K562 (cell line): ENCODE measurements around the gene NAA40. TPM values are rescaled to one million over a fixed set of nuclear protein-coding genes. Genes with fewer than 3 reads are reported as not detected.

ENCODE experiments used
- CEBPG ChIP-seq, 3 experiments: fragments of 200-800 bp in 1 of 3; sonication (Bioruptor generic) in 1 of 3; sonication (generic) in 1 of 3; formaldehyde crosslinking in 1 of 3; IDR thresholded peaks in 2 of 3; conservative IDR thresholded peaks in 1 of 3; 2 replicates each; pipeline versions ENCODE4 v1.6.1 to v1.8.0; 2016 to 2022; ENCODE audit warnings: missing compliant biosample characterization in 2 of 3, missing genetic modification characterization in 2 of 3, mild to moderate bottlenecking in 1 of 3, missing genetic modification reagents in 1 of 3
- CUX1 ChIP-seq: fragments of 200-800 bp; sonication (Bioruptor generic); IDR thresholded peaks from 2 replicates; pipeline ENCODE4 v1.6.1; 2016; ENCODE audit warnings: missing genetic modification characterization, missing compliant biosample characterization
- DMBX1 ChIP-seq: fragments of 250-450 bp; sonication (Bioruptor Pico); IDR thresholded peaks from 2 replicates; pipeline ENCODE4 v1.8.0; 2022; ENCODE audit warnings: inconsistent platforms, mild to moderate bottlenecking, moderate library complexity, borderline replicate concordance
- HDGF ChIP-seq: fragments of 450-650 bp; IDR thresholded peaks from 2 replicates; pipeline ENCODE4 v1.6.1; 2016
- MAZ ChIP-seq, 2 experiments: fragments of 450-650 bp in 1 of 2; sonication (generic) in 1 of 2; formaldehyde crosslinking; IDR thresholded peaks in 1 of 2; conservative IDR thresholded peaks in 1 of 2; 2 replicates each; pipeline versions ENCODE4 v1.4.0 to v1.5.0; 2020; ENCODE audit warnings: mild to moderate bottlenecking in 1 of 2, missing genetic modification reagents in 1 of 2
- MTA3 ChIP-seq: fragments of 450-650 bp; formaldehyde crosslinking; IDR thresholded peaks from 2 replicates; pipeline ENCODE4 v1.6.1; 2017; ENCODE audit warnings: mild to moderate bottlenecking, borderline replicate concordance
- PCBP2 ChIP-seq: fragments of 200-400 bp; formaldehyde crosslinking; IDR thresholded peaks from 2 replicates; pipeline ENCODE4 v1.6.1; 2018; ENCODE audit warnings: low read length, low read depth, mild to moderate bottlenecking, moderate library complexity; ENCODE audit not compliant: poor library complexity, severe bottlenecking
- RCOR1 ChIP-seq, 2 experiments: IDR thresholded peaks; 2 replicates each; pipeline ENCODE4 v1.6.1; 2012; ENCODE audit warnings: low read depth in 2 of 2, low read length in 2 of 2, borderline replicate concordance in 1 of 2, improper control_type of control experiment in 1 of 2
- TFAP4 ChIP-seq: sonication (generic); formaldehyde crosslinking; IDR thresholded peaks from 2 replicates; pipeline ENCODE4 v1.8.0; 2022; ENCODE audit warnings: missing genetic modification reagents, mild to moderate bottlenecking, moderate library complexity, borderline replicate concordance
- ZBTB33 ChIP-seq: sonication (generic); formaldehyde crosslinking; IDR thresholded peaks from 2 replicates; pipeline ENCODE4 v1.8.1; 2023; ENCODE audit warnings: mild to moderate bottlenecking, missing genetic modification reagents
- ZNF444 ChIP-seq: fragments of 250-450 bp; sonication (Bioruptor Pico); IDR thresholded peaks from 2 replicates; pipeline ENCODE4 v1.4.0; 2020; ENCODE audit warnings: mild to moderate bottlenecking, moderate library complexity
- polyA plus RNA-seq, 8 experiments: library from polyadenylated mRNA; depleted of rRNA in 4 of 8; stranded (reverse) in 5 of 8; unstranded in 3 of 8; fragments of >200 nt; fragmentation: Nextera tagmentation in 2 of 8; fragmentation: Illumina TruSeq in 1 of 8; extraction: Ambion mirVana in 2 of 8; extraction: Trizol in 1 of 8; gene quantifications; 2 replicates each; pipeline versions ENCODE4 v1.2.1 to v1.2.3, GENCODE V29; 2011 to 2014; ENCODE audit warnings: inconsistent platforms in 1 of 8, missing spikeins in 1 of 8
- total RNA-seq, 7 experiments: library from RNA; depleted of rRNA in 6 of 7; stranded (reverse); fragments of >200 nt in 6 of 7; fragmentation: Illumina TruSeq in 2 of 7; extraction: Trizol in 2 of 7; gene quantifications; 2 replicates each; pipeline versions ENCODE4 v1.2.1 to v1.2.3, GENCODE V29; 2011 to 2021; ENCODE audit warnings: low replicate concordance in 1 of 7
- TF ChIP-seq, protein P1 (sequence below): sonication (generic); formaldehyde crosslinking; IDR thresholded peaks from 2 replicates; pipeline ENCODE4 v1.9.0; 2022; ENCODE audit warnings: mild to moderate bottlenecking, missing genetic modification reagents

Gene NAA40
- total and polyA plus RNA-seq, 9 of the 15 experiments (the other 6 are each of a cell fraction or from before 2014, with no cell fraction given): 6.2 to 39.0 (median 23.1) TPM

DNA sequence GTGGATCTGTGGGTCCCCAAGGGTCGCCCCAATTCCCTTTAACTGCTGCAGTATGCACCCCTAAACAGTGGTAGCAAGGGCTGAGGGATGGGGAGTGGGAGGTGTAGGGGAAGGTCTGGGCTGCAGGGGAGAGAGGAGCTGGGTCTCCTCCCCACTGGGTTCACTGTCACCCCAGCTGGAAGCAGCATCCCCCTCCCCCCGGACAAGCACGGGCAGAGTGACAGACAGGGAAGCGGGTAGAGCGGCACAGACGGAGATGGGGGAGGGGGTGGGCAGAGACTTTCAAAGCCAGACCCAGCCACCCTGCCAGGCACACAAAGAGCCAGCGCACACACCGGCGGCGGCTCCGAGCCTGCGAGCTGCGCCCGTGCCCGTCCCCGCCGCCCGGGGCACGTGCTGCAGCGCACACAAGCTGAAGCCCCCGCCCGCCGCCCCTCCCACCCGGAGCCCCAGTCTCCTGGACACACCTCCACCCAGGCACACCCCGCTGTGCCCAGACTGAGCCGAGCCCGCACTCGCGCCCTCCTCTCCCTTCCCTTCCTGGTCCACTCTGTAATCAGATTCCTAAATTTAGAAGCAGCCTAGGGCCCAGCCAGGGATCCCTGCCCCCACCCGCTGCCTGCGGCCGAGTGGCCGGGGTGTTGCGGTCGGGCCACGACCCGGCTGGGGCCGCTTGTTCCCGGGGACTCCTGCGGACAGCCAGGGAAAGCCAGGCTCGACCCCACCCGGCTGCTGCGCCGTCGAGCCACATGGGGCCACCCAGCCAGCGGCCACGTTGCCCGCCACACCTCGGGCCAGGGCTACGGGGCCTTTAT lies 20.9 kb upstream of the NAA40 start (continued):
- TF ChIP-seq ZBTB33 (CRISPR knock-in tag) (no peak), DMBX1 (no peak), PCBP2 (no peak), TFAP4 (peak; percentile 46; the same call in 1 of the 2 replicates), CUX1 (CRISPR knock-in tag) (no peak), HDGF (no peak), MAZ (CRISPR knock-in tag; conservative IDR thresholded peaks at IDR 0.05 in 1 of 2, IDR thresholded peaks at IDR 0.05 in 1 of 2) (peak; percentile 4 to 28; a peak in 2 of 4 replicates), ZNF444 (CRISPR knock-in tag) (peak; percentile 87), CEBPG (CRISPR knock-in tag; IDR thresholded peaks at IDR 0.05) (no peak), CEBPG (tag; conservative IDR thresholded peaks at IDR 0.05 in 1 of 2, IDR thresholded peaks at IDR 0.05 in 1 of 2) (no peak), MTA3 (no peak), RCOR1 (IDR thresholded peaks at IDR 0.05; ENCODE audit: borderline replicate concordance in 1 of 2, low read depth in 2 of 2, low read length in 2 of 2) (no peak)
- TF ChIP-seq, protein P1, sequence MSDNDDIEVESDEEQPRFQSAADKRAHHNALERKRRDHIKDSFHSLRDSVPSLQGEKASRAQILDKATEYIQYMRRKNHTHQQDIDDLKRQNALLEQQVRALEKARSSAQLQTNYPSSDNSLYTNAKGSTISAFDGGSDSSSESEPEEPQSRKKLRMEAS (CRISPR knock-in tag): peak; percentile 88
